Measurements from ENCODE around the gene WWC2.

WWC2 gene

DNA sequence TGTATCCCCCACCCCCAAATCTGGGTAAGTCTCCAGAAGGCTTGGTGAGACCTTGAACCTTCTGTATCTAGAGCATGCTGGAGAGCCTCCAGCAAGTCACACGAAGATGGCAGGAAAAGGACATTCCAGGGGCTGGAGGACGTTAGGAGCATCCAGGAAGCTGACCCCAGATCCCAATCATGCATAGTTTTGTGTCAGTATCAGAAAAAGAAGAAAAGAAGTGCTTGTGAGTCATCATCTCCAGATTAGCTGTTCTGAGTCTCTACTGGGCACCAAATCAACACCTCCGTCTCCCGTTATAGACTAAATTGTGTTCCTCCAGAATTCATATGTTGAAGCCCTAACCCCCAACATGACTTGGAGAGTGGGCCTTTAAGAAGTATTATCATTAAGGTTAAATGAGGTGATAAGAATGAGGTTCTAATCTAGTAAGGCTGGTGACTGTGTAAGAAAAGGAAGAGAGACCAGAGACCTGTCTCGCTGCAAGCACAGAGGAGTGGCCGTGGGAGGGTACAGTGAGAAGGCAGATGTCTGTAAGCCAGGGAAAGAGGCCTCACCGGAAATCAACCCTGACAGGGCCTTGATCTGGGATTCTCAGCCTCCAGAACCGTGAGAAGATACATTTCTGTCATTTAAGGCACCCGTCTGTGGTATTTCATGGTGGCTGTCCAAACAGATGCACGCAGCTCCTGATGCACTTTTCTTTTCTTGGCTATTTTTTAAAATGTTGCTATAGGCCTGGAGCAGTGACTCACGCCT, 261.3 kb downstream of the WWC2 start:
- DNase-seq = no peak

DNA sequence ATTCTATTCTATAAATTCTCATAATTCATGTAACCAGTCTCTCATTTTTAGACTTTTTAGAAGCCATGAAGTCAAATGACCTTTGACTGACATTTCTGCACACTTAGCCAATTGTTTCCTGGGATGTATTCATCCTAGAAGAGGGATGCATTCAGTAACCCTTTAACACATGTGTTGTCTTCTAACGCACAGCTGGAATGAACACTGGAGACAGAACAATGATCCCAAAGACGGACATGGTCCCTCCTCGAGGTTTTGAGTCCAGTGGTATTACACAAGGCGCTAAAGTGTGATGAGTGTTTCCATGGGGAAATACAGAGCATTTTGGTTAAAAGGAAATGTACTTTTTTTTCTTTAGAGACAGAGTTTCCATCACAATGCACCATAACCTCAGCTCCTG, 263.0 kb downstream of the WWC2 start:
- no peak for DNase-seq

DNA sequence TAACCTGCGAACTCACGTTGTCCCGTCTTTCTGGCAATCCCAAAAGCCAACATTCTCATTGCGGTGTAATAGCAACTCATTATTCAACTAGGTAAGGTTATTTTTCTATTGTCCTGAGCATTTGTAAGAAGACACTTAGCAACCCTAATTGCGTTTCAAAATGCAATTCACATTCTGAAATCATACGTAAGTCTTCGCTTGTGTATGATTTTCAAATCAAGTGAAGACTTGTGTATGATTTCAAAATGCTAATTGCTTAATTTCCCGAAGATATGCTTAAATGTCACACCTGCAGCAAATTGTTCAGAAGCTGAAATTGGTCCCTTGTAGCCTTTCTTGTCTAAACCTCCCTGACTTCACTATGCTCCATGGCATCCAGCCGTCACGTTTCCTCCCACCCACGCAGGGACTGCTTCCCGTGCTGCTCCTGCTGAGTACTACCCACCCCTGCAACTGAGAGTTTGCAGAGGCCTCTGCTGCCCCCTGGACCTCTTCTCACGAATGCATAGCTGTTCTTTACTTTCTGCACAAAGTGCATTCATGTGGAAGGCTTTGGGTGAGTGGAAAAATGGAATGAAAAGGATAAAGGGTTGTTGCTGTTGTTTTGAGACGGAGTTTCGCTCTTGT, 264.0 kb downstream of the WWC2 start:
- DNase-seq = no peak

DNA sequence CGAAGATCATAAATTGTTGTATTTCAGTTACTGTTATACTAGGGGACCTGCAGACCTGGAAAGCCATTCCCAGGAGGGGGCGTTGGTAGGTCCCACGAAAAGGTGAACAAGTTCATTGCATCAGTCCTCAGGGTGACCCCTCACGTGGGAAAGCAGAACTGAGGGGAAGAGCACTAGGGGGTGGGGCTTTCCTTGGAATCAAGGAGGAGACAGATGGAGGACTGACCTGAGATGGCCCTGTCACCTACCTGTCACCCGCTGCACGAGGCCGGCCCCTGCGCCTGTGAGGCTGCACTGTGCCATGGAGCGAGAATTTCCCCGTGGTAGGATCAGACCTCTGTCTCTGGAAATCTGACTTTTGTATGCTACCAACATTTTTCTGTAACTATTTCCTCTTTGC, 265.0 kb downstream of the WWC2 start:
- DNase-seq = no peak

DNA sequence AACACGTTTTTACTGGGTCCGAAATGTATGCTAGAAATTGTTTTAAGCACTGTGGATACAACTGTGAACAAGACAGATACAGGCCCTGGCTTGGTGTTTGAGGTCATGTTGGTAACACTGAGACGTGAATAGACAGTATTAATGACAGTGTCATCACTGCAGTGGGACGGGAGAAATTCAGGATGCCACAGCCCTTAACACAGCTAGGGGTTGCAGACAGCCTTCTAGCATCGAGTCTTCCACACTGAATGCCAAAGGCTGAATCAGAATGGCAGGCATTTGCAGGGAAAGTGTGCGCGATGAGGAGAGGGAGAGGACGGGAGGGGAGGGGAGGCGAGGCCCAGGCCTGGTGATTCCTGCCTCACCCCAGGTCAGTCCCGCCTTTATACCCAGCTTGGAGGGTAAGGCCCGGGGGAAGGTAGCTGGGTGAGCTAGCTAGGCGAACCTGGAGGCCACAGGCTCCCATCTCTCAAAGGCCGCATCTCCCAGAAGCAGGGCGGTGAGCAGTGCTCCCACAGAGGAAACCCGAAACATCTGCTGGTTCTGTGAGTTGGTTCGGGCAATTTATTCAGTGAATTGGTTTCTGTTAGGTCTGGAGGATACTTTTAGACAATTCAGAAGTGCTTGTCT, 267.3 kb downstream of the WWC2 start:
- no peak for DNase-seq

DNA sequence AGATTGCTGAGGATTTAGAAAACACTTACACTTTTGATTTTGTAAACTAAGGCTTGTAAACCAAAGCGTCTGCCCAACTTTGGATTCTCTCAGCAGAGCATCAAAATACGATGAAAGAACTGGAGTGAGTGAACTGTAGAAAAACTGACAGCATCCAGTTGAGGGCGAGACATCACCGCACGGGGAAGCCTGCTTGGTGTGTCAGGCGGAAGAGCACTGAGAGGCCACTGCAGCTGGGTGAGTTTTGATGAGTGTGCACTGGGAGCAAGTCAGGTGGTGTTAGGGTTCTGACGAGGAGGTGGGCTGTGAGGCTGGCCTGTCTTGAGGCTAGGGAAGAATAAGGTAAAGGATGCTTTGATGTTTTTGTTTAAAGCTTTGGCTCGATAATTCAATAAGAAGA, 270.0 kb downstream of the WWC2 start:
- DNase-seq = no peak

Measured in CD4-positive, alpha-beta T cell treated with Interleukin-17A for 1 hour (primary cell).